HG02884 (cell line): Measurements from ENCODE around the gene SDCCAG8.

ENCODE experiments used
- ATAC-seq: cut with Tn5 transposase; IDR thresholded peaks from one replicate; pipeline ENCODE4 v1.9.1; 2021; ENCODE audit warnings: mild to moderate bottlenecking, moderate library complexity; ENCODE audit not compliant: unreplicated experiment

SDCCAG8 gene

GRCh38 chr1:243280571-243281129 is 24.8 kb downstream of the SDCCAG8 start:
- ATAC-seq, result no peak

- no peak for ATAC-seq
Measured at GRCh38 chr1:243281672-243282071, 25.8 kb downstream of the SDCCAG8 start.

DNA sequence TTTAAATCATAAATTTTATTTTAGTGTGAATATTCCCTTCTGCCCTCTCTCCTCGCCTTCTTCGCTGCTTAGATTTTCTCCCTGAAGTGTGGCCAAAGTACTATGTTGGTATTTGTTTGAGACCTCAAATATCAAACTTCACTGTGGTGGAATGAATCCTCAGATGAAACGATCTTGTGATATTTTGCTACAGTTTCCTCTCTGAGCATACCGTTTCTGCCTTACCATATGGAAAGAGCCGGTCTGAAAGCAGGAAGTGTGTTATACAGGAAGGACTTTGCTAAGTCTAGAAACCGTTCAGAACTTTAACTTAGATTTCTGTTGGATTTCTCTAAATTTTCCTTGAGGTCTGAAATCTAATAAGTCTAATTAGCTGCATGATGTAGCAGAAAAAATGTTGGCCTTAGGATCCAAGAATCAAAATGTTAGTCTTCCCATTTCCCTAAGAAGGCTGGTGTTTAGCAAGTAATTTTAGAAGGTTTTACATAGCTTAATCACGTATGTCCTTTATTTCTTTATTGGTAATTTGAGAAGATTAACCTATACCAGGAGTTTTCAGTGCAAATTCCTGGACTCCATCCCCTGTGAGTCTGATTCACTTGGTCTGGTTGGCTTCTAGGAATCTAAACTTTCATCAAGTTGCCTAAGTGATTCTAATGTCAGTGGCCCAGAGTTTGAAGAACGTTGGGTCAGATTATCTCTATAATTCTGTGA is 30.7 kb downstream of the SDCCAG8 start:
- ATAC-seq, result no peak

DNA sequence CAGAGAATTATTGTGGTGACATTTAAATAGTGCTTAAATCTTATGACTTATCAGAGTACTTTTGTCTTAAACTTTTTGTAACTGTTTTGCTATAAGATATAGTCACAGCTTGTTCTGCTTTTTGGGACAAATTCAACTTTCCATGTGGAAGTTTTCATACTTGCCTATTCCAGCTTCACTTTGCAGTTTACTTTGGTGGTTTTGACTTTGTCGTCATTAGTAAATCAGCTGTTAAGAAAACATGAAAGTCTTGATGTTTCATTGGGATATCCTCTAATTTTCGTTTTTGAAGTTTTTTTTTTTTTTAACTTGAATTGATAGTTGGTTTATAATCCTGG is 31.3 kb downstream of the SDCCAG8 start:
- ATAC-seq, result no peak

DNA sequence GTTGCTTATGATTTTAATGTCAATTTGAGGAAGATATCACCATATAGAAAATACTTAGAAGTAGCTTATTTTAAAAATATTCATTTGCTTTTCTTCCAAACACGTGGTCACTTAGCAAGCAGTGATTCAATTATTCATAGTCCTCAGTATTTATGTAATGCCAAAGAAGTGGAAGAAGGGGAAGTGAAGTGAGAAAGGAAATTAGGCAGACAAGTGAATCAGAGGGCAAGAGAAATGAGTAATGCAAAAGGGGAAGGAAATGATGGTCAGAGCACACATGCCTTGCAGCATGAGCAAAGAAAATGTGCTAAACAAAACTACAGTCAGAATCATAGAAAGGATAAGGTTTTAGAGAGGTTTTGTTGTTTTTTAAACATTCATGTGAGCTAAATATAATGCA is 31.8 kb downstream of the SDCCAG8 start:
- peak; percentile 94 for ATAC-seq

DNA sequence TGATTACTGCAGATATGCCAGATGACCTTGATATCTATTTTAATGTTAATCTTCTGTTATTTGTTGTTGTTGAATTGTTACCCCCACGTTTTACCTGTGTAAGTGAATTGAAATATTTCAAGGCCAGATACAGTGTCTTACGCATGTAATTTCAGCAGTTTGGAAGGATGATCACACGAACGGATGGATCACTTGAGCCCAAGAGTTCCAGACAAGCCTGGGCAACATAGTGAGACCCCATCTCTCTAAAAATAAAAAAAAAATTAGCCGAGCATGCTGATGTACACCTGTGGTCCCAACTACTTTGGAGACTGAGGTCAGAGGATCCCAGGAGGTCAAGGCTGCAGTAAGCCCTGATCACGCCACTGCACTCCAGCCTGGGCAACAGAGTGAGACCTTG is 32.2 kb downstream of the SDCCAG8 start:
- no peak for ATAC-seq

DNA sequence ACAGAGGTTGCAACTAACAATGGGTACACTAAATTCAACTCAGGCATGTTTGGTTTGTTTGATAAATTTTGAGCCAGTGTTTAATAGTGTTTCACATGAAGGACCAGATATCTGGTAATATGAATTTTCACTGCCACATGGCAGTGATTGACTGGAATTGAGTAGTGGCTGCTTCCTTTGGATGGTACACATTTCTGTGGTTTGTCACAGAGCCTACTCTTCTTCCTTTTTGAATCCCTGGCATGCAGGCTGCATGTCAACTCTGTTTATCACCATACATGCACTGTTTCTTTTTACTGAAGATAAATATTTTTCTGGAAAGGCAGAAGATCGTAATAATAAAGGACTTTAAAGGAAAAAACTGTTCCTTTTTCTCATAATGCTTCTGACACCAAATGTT is 35.5 kb downstream of the SDCCAG8 start:
- ATAC-seq, result no peak

- ATAC-seq, result no peak
Measured at GRCh38 chr1:243292117-243292516, 36.3 kb downstream of the SDCCAG8 start.

GRCh38 chr1:243293941-243294722 is 38.3 kb downstream of the SDCCAG8 start:
- no peak for ATAC-seq

DNA sequence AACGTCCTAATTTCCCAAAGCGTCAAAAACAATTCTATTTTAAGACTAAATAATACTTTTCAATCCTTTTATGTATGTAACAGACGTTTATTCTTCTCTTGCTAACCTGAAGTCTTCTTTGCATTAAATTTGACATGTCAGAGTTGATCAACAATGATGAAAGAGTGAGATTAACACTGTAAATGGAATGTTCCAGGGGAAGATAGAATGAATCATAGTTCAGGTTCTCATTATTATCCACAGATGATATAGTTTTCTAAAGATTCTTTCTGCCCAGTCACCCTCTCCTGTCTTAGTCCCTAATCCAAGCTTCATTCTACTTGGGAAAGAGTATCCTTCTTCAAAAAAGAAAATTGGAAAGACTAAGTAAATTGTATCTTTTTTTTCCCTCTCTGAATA is 38.9 kb downstream of the SDCCAG8 start:
- ATAC-seq, result no peak

- ATAC-seq, result no peak
Measured at GRCh38 chr1:243299069-243299468, 43.2 kb downstream of the SDCCAG8 start.

DNA sequence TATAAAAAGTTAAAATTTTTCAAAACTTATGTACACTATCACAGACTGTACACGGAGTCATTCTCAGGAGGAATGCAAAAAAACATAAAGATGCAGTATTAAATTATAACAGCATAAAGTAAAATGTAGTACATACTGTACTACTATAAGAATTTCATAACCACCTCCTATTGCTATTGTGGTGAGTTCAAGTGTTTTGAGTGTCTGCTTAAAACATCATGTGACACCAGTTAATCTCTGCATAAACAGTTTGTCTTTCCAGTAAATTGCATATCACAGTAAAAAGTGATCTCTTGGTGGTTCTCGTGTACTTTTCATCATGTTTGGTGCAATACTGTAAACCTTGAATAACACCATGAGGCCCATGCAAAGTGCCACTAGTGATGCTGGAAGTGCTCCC is 45.2 kb downstream of the SDCCAG8 start:
- ATAC-seq, result no peak

DNA sequence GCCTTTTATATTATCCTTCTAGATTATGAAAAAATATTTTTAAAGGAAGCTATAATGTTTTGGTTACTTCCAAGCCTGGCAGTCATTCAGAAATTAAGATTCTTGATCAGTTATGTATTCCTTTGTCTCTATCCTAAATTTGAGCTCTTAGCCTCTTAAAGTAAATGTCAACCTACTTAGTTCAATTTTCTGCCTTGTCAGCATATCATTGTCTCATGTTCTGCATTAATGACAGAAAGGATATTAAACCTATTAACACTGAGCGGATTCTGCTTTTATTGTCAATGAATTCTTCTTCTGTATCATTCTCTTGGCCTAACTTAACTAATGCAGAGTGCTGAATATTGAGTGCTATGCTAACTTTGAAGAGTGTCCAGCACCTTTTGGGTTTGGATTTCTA is 56.0 kb downstream of the SDCCAG8 start:
- ATAC-seq, result no peak

- ATAC-seq, result peak; percentile 21
Measured at GRCh38 chr1:243312952-243313634, 57.3 kb downstream of the SDCCAG8 start.

DNA sequence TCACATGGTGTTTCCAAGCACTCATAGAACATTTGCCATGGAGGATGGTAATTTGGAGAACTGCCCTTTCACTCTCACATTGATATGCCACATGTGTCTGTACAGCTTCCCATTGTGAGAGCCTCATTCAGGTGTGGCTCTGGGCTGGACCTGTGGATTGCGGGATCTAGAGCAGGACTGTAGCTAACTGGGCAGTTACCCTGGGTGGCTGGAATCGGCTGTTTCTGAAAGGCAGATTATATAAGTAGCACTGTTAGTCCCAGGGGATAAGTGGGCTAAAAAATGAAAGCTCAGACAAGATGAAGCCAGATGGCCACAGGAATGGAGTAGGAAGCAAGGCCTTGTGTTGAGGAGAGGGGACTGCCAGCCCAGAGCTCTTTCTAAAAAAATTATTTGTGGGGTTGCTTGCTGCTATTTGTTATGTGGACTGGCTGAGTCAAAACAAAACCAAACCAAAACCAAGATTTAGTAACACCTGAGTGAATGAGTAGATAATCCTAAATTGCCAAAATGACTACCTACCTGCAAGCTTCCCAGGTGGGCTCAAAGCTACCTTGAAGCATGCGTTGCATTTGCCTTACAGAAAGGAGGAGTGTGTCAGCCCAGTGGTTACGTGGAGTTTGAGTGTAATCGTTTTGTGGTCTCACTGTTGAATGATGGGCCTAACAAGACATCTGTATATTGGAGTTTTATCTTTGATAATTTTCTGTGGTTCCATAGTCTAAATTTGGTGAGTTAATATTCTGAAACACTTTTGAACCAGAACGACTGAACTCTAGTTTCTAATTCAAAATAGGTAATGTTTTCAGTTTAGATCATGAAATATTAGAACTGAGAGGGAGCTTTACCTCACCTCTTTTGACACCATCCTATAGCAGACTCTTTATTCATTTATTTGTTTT is 58.0 kb downstream of the SDCCAG8 start:
- peak; percentile 71 for ATAC-seq

DNA sequence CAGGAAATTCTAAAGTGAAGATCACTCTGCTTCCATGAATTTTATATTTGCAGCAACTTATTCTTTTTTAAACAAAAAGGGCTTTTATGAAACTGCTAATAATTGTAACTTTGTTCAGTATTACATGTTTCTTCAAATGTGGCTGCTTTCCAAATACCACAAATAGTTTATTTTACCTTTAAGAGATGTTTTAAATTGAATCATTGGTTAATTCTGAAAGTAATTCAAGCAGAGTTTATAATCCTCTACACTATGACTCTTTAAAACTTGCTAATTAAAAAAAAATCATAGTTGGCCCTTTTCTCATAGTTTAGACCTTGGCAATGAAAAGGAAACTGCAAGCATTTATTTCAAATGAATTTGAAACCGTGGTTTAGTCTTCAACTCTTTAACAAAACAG is 59.6 kb downstream of the SDCCAG8 start:
- ATAC-seq, result no peak

DNA sequence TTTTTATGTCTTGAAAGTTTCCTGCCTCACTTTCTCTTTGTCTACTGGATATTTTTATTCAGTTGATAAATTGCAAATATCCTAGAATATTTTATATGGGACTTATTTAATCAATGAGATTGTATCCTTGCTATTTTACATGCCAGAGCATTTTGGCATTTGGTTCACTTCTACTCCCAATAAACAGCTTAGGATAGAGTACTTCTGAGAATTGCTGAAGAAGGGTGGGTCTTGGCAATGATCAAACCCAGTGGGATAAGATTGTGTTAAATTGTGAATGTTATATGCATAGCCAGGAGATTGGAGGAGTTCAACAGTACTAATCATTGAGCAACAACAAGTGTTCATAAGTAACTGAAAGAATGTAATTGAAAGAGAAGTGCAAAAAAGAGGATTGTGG is 60.1 kb downstream of the SDCCAG8 start:
- no peak for ATAC-seq

DNA sequence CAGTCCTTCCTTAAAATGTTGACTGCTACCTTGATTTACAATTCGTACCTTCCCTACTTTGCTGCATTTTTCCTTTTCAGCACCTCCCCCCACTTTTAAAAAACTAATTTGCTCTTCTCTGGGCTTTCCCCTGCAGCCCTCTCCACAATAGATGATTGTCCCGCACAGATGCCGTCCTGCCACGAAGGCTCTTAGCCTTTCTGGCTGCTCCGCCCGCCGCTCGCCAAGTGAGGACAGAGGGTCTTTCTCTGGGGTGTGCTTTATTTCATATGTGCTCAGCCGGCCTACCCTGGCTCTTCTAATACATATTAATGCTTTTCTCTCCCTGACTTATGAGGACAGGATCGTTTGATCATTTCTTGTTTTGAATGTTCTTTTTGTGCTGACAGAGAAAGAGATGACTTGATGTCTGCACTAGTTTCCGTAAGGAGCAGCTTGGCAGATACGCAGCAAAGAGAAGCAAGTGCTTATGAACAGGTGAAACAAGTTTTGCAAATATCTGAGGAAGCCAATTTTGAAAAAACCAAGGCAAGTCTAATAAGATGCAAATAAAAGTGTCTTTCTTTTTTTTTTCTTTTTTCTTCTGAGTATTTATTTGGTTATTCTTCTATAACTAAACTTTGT is 60.6 kb downstream of the SDCCAG8 start:
- ATAC-seq, result no peak

DNA sequence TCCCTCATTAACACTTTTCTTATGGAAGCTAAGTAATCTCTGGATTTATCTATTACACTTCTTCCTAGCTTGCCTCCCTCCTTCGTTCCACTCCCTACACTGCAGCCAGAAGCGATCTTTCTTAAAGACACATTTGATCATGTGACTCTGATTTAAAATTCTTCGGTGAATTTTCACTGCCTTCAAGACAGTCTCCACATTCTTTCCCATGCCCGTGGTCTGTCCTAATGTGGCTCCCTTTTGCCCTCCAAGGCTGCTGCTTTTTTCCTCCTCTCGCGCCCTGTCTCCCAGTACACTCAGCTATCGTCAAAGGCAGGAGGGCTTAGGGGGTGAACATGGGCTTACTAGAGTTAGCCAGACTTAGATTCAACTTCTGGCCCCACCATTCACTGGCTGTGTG is 64.4 kb downstream of the SDCCAG8 start:
- no peak for ATAC-seq

DNA sequence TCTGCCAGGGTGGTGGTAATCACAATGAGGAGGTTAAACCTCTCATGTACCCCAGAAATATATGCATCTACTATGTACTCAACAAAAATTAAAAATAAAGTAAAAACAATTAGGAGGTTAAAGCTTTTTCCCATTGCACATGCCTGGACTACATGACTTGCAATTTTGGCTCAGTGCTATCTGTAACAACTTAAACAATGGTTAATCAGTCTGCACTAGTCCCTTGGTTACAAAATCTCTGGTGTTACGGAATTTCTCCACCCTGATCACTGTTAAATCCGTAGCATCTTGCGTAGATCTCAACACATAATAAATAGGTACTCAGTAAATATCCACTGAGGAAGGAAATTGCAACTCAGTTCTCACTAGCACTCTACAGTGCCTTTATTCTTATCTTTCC is 66.5 kb downstream of the SDCCAG8 start:
- ATAC-seq, result no peak
